ENCODE results near the gene HIPK2. TPM values are rescaled to one million over a fixed set of nuclear protein-coding genes. Genes with fewer than 3 reads are reported as not detected.

The HIPK2 gene
- total RNA-seq, 1 experiment from 2014 or later: 35.2 TPM

DNA sequence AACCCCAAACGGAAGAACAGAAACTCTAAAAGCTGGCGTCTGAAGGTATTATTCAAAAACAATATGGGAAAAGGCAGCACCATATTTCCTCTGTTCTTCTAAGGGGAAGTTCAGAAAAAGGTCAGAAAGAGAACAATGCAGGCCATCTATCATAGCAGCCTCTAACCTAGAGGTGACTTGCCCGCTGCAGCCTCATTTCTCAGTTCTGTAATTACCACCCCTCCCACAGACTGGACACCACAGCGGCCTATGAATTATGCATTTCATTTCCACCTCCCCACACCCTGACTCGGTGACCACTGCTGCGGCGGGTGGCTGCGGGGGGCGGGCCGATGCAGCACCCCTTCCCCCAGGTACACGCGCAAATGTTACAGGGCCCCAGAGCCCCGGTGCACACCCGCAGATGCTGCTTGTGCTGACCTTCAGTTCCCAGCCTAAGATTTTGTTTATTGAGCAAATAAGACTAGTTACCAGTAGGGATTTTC lies 128.8 kb downstream of the HIPK2 start:
- Histone ChIP-seq H3K27ac (no peak overlapping the region), H3K79me2 (ENCODE audit: low read depth) (no peaks in the 10 kb centered on the region), H2AFZ (no peak overlapping the region), H3K36me3 (ENCODE audit: low read depth) (no peaks in the 10 kb centered on the region), H3K27me3 (ENCODE audit: insufficient read depth, low read depth) (no peaks in the 10 kb centered on the region), H3K4me1 (replicated peaks; ENCODE audit: insufficient read depth) (peaks cover 10% of the 10 kb centered on the region), H3K9me2 (ENCODE audit: insufficient read depth) (no peaks in the 10 kb centered on the region), H3K4me2 (no peak overlapping the region), H4K20me1 (ENCODE audit: insufficient read depth) (no peaks in the 10 kb centered on the region), H3K9me3 (ENCODE audit: insufficient read depth, low read depth) (no peaks in the 10 kb centered on the region), H3K4me3 (no peak overlapping the region), H3F3A (ENCODE audit: insufficient read depth, low read depth) (no peaks in the 10 kb centered on the region)
- POLR2A ChIA-PET (ENCODE audit: unreplicated experiment): no interaction called here
- TF ChIP-seq EZH2 (IDR thresholded peaks at IDR 0.05; ENCODE audit: low read depth): no peak
- no peak for TF ChIP-seq CTCF (conservative IDR thresholded peaks at IDR 0.05)
- DNase-seq: no peak
- CTCF ChIA-PET: no interaction called here
- no TSS peak for BruUV-seq (replicated peaks)
- intact Hi-C loops (cut with micrococcal nuclease; ENCODE audit: unreplicated experiment): no loop called here

- Histone ChIP-seq H3K9me2 (ENCODE audit: insufficient read depth) (no peaks in the 10 kb centered on the region), H4K20me1 (ENCODE audit: insufficient read depth) (no peaks in the 10 kb centered on the region; the same call in 1 of the 2 replicates), H3K36me3 (ENCODE audit: low read depth) (no peaks in the 10 kb centered on the region), H3K4me3 (no peak overlapping the region), H3F3A (ENCODE audit: insufficient read depth, low read depth) (no peaks in the 10 kb centered on the region), H3K27me3 (ENCODE audit: insufficient read depth, low read depth) (no peaks in the 10 kb centered on the region), H2AFZ (no peak overlapping the region), H3K4me1 (replicated peaks; ENCODE audit: insufficient read depth) (peaks cover 10% of the 10 kb centered on the region), H3K79me2 (ENCODE audit: low read depth) (no peaks in the 10 kb centered on the region), H3K9me3 (ENCODE audit: insufficient read depth, low read depth) (no peaks in the 10 kb centered on the region), H3K4me2 (no peak overlapping the region), H3K27ac (no peak overlapping the region)
- DNase-seq: no peak
- TF ChIP-seq EZH2 (IDR thresholded peaks at IDR 0.05; ENCODE audit: low read depth) (no peak), CTCF (conservative IDR thresholded peaks at IDR 0.05) (no peak)
- ChIA-PET CTCF (no interaction called here), POLR2A (ENCODE audit: unreplicated experiment) (interaction anchor here (0.6 kb wide), 1 partner anchor 437 kb away, joined by 3 read pairs; no protein-coding TSS in a partner anchor)
- BruUV-seq (replicated peaks): no TSS peak
- intact Hi-C loops (cut with micrococcal nuclease; ENCODE audit: unreplicated experiment): no loop called here
Measured at GRCh38 chr7:139648391-139648861, 129.4 kb downstream of the HIPK2 start.

DNA sequence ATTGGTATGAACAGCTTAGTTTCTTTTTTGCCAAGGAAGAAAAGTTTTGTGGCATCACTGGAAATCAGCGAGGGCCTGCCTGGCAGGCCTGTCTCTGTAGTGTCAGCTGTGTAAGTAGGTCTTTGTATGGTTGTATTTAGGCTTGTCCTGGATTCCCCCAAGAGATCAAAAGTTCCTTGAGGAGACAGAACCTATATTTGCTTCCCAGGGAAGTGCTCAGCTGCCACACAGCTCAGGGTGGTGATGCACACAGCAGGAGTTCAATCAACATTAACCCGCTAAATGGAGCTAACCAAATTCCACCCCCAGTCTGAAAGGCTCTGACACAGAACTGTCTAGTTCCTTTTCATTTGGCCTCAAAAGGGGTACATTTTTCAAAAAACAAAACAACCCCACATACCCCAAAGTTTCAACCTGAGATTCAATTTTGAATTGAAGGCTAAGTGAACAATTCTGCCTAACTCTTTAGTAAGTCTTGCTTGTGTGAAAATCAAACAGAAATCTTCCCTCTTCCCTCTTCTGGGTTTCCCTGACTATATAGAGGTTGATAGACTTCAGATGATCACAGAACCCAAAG lies 129.9 kb downstream of the HIPK2 start:
- intact Hi-C loops (cut with micrococcal nuclease; ENCODE audit: unreplicated experiment): no loop called here
- POLR2A ChIA-PET (ENCODE audit: unreplicated experiment): interaction anchor here (0.6 kb wide), 1 partner anchor 438 kb away, joined by 3 read pairs; no protein-coding TSS in a partner anchor
- no peak overlapping the region for H2AFZ ChIP-seq
- no peak overlapping the region for H3K4me3 ChIP-seq
- H3F3A ChIP-seq (ENCODE audit: insufficient read depth, low read depth): no peaks in the 10 kb centered on the region
- H3K9me2 ChIP-seq (ENCODE audit: insufficient read depth): no peaks in the 10 kb centered on the region
- TF ChIP-seq EZH2 (IDR thresholded peaks at IDR 0.05; ENCODE audit: low read depth): no peak
- no peak for TF ChIP-seq CTCF (conservative IDR thresholded peaks at IDR 0.05)
- H3K79me2 ChIP-seq (ENCODE audit: low read depth): no peaks in the 10 kb centered on the region
- H3K36me3 ChIP-seq (ENCODE audit: low read depth): no peaks in the 10 kb centered on the region
- H3K9me3 ChIP-seq (ENCODE audit: insufficient read depth, low read depth): no peaks in the 10 kb centered on the region
- CTCF ChIA-PET: interaction anchor here (0.6 kb wide), 1 partner anchor 656 kb away, joined by 5 read pairs; no protein-coding TSS in a partner anchor
- H4K20me1 ChIP-seq (ENCODE audit: insufficient read depth): peaks cover 3% of the 10 kb centered on the region; the same call in 1 of the 2 replicates
- BruUV-seq (replicated peaks): no TSS peak
- H3K4me1 ChIP-seq (replicated peaks; ENCODE audit: insufficient read depth): peaks cover 10% of the 10 kb centered on the region
- DNase-seq: no peak
- no peaks in the 10 kb centered on the region for H3K27me3 ChIP-seq (ENCODE audit: insufficient read depth, low read depth)
- H3K27ac ChIP-seq: no peak overlapping the region
- no peak overlapping the region for H3K4me2 ChIP-seq
